ENCODE measurements around the gene SMAD5. TPM values are rescaled to one million over a fixed set of nuclear protein-coding genes. Genes with fewer than 3 reads are reported as not detected.

The SMAD5 gene
- total and polyA plus RNA-seq, 12 donors: 7.0 to 53.8 (median 38.7) TPM

DNA sequence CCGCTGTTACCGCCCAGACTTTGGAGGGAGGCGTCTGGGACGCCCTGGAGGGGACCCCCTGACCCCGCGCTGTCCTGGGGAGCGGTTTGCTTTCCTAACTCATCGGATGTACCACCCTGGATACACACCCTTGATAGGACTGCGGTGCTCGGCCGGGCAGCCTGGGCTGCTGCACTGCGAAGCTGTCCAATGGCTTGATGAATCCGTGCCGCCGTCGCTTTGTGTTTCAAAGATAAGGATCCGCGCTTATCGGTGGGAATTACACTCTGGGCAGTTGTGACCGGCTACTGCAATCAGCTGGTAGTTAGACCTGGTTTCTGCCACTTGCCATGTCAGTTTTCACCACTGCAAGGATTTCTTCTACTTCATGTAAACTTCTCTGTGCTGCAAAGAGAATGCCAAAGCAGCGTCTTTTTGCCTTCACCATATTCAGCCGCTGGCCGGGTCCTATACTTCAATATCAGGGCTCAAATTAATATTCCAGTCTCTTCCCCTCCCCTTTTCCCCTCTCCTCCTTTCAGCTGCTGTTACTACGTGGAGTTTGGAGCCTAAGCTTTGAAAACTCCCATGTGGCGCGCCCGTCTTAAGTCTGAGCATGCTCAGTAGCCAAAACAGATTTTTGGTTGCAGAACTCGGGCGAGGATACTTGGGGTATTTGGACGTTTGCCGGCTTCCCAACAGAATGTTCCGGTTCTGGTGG is 727 bp downstream of the SMAD5 start:
- intact Hi-C loops (cut with DNase I): loop anchor here in 7 of 10 donors (2.0 to 5.0 kb wide), 3 partner anchors 34 to 46 kb away; no protein-coding TSS in a partner anchor
- Histone ChIP-seq H3K36me3 (no peaks in the 10 kb centered on the region), H3K4me1 (peaks cover 13 to 76% (median 49%) of the 10 kb centered on the region in 9 donors), H3K9me3 (no peaks in the 10 kb centered on the region), H3K4me3 (peak overlapping the region; percentile 65 to 97 (median 88)), H3K27ac (peak overlapping the region; percentile 92 to 100 (median 97)), H3K27me3 (no peaks in the 10 kb centered on the region)
- TF ChIP-seq, protein P1, sequence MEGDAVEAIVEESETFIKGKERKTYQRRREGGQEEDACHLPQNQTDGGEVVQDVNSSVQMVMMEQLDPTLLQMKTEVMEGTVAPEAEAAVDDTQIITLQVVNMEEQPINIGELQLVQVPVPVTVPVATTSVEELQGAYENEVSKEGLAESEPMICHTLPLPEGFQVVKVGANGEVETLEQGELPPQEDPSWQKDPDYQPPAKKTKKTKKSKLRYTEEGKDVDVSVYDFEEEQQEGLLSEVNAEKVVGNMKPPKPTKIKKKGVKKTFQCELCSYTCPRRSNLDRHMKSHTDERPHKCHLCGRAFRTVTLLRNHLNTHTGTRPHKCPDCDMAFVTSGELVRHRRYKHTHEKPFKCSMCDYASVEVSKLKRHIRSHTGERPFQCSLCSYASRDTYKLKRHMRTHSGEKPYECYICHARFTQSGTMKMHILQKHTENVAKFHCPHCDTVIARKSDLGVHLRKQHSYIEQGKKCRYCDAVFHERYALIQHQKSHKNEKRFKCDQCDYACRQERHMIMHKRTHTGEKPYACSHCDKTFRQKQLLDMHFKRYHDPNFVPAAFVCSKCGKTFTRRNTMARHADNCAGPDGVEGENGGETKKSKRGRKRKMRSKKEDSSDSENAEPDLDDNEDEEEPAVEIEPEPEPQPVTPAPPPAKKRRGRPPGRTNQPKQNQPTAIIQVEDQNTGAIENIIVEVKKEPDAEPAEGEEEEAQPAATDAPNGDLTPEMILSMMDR (IDR thresholded peaks at IDR 0.05): no peak
- ATAC-seq: peak in 7 of 8 donors; percentile 5 to 74 (median 33)
- 1% methylated on average over 32 of the region's 32 CpGs for WGBS, 2 donors
- peak; percentile 35 to 45 for DNase-seq

DNA sequence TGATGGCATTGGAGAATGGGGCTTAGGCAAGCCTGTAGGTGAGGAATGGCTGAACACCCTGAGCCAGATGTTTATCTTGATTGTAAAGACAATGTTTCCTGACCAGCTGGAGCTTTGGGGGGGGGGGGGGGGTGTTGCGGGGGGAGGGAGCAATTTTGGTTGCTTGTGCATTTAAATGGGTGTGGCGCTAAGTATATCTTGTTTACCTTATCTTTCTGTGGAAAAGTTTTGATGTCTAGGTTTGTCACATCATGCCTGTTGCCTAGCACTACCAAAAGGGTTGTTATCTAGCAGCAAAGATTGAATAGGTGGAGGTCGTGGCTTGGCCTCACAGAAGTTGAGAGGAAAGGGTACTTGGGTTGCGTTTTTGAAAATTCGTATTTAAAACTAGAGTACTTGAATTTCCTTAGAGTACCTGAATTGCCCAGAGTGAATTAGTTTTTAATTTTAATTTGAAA is 1.3 kb downstream of the SMAD5 start:
- peak overlapping the region in 8 of 10 donors; percentile 94 to 100 (median 97) for H3K27ac ChIP-seq
- H3K36me3 ChIP-seq: no peaks in the 10 kb centered on the region
- TF ChIP-seq, protein P1 (IDR thresholded peaks at IDR 0.05): no peak
- intact Hi-C loops (cut with DNase I): loop anchor here in 7 of 10 donors (2.0 to 5.0 kb wide), 3 partner anchors 33 to 47 kb away; no protein-coding TSS in a partner anchor
- peak overlapping the region; percentile 65 to 97 (median 88) for H3K4me3 ChIP-seq
- WGBS, 2 donors: 3 to 6% methylated on average over 5 of the region's 5 CpGs
- H3K27me3 ChIP-seq: no peaks in the 10 kb centered on the region
- peaks cover 13 to 72% (median 50%) of the 10 kb centered on the region in 9 donors for H3K4me1 ChIP-seq
- no peak for DNase-seq
- H3K9me3 ChIP-seq: no peaks in the 10 kb centered on the region
- ATAC-seq: no peak

DNA sequence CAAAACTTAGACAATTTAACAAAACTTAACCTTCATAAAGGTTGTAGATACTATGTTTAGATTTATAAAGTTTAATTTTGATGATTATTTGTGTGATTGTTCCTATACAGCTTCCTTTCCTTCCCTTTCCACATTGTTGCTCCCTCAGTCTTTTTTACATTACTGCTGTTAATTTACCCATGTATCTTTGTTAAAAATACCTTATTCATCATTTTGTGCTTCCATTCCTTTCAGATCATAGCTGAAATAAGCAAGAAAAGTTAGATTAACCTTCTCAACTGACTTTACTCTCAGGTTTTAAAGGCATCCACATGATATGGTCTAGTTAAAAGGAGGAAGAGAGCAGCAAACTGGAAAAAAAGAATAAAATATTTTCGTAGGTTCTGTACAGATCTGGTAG is 2.0 kb downstream of the SMAD5 start:
- DNase-seq: no peak
- no peaks in the 10 kb centered on the region for H3K27me3 ChIP-seq
- no peak for ATAC-seq
- H3K36me3 ChIP-seq: no peaks in the 10 kb centered on the region
- peak overlapping the region in 4 of 10 donors; percentile 47 to 100 (median 96) for H3K27ac ChIP-seq
- H3K4me1 ChIP-seq: peaks cover 13 to 71% (median 52%) of the 10 kb centered on the region in 9 donors
- H3K4me3 ChIP-seq: peak overlapping the region in 7 of 10 donors; percentile 65 to 93 (median 88)
- 32 to 39% methylated on average over 1 of the region's 1 CpG for WGBS, 2 donors
- intact Hi-C loops (cut with DNase I): loop anchor here in 5 of 10 donors (5.0 kb wide), 2 partner anchors 33 to 47 kb away; no protein-coding TSS in a partner anchor
- TF ChIP-seq, protein P1 (IDR thresholded peaks at IDR 0.05): no peak
- no peaks in the 10 kb centered on the region for H3K9me3 ChIP-seq

DNA sequence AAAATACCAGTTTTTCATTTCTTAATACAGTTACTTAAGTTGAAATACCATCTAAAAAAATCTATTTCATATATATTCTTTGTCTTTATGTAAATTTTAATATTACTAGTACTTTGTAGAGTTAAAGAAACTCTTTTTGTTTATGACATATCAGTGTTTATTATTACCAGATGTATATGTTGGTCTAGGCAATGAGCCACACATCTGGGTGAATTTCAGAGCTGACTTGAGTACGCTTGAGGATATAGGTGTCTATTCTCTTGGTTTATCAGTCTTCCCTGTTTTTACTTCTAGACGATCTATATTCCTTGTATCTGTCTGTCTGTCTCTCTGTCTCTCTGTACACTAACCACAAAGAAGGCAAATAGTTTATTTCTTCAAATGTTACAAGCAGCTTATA is 2.9 kb downstream of the SMAD5 start:
- Histone ChIP-seq H3K4me1 (peaks cover 13 to 76% (median 56%) of the 10 kb centered on the region in 9 donors), H3K9me3 (no peaks in the 10 kb centered on the region), H3K27ac (no peak overlapping the region), H3K4me3 (peak overlapping the region in 1 of 10 donors; percentile 93), H3K27me3 (no peaks in the 10 kb centered on the region), H3K36me3 (no peaks in the 10 kb centered on the region)
- DNase-seq (no peak), ATAC-seq (no peak)
- TF ChIP-seq, protein P1 (IDR thresholded peaks at IDR 0.05): no peak
- 64 to 68% methylated on average over 2 of the region's 2 CpGs for WGBS, 2 donors
- intact Hi-C loops (cut with DNase I): no loop called here
